ENCODE data around the gene FGF2.

Gene FGF2

DNA sequence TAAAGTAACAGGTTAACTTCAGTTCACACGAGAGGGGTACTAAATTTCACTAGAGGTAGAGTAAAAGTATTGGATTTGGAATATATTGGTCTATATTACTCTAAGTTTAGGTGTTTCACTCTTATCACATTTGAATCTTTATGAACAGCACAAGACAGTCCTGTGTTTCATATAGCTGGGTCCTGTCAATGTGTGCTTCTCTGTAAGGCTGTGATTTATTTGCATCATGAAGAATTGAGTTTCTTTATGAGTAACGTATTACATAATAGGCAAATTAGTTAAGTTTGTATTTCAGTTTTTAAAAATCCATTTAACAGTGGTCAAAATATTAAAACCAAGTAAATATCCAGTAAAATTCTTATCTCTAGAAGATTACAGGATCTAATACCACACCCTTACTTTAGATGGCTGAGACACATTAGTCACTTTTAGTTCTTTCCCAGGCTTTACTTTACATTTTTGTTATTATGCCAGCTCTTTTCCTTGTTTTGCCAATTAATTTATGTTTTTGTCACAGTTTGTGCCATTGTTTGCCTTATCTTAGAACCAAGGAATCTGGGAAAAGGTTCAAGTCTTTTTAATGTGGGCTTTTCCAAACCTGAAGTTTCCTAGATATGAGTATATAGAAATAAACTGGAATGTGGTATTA is 63.6 kb downstream of the FGF2 start:
- peak; percentile 57 for DNase-seq (ENCODE audit: low read depth, low spot score)

DNA sequence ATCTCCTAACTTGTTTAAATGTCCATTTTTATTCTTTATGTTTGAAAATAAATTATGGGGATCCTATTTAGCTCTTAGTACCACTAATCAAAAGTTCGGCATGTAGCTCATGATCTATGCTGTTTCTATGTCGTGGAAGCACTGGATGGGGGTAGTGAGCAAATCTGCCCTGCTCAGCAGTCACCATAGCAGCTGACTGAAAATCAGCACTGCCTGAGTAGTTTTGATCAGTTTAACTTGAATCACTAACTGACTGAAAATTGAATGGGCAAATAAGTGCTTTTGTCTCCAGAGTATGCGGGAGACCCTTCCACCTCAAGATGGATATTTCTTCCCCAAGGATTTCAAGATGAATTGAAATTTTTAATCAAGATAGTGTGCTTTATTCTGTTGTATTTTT is 68.2 kb downstream of the FGF2 start:
- peak; percentile 40 for DNase-seq (ENCODE audit: low read depth, low spot score)

DNA sequence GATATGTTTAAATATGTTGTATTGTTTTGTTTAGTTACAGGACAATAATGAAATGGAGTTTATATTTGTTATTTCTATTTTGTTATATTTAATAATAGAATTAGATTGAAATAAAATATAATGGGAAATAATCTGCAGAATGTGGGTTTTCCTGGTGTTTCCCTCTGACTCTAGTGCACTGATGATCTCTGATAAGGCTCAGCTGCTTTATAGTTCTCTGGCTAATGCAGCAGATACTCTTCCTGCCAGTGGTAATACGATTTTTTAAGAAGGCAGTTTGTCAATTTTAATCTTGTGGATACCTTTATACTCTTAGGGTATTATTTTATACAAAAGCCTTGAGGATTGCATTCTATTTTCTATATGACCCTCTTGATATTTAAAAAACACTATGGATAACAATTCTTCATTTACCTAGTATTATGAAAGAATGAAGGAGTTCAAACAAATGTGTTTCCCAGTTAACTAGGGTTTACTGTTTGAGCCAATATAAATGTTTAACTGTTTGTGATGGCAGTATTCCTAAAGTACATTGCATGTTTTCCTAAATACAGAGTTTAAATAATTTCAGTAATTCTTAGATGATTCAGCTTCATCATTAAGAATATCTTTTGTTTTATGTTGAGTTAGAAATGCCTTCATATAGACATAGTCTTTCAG is 68.8 kb downstream of the FGF2 start:
- DNase-seq (ENCODE audit: low read depth, low spot score): peak; percentile 35

DNA sequence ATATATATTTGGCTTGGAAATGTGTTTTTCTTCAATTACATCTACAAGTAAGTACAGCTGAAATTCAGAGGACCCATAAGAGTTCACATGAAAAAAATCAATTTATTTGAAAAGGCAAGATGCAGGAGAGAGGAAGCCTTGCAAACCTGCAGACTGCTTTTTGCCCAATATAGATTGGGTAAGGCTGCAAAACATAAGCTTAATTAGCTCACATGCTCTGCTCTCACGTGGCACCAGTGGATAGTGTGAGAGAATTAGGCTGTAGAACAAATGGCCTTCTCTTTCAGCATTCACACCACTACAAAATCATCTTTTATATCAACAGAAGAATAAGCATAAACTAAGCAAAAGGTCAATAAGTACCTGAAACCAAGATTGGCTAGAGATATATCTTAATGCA is 69.6 kb downstream of the FGF2 start:
- DNase-seq (ENCODE audit: low read depth, low spot score): no peak

DNA sequence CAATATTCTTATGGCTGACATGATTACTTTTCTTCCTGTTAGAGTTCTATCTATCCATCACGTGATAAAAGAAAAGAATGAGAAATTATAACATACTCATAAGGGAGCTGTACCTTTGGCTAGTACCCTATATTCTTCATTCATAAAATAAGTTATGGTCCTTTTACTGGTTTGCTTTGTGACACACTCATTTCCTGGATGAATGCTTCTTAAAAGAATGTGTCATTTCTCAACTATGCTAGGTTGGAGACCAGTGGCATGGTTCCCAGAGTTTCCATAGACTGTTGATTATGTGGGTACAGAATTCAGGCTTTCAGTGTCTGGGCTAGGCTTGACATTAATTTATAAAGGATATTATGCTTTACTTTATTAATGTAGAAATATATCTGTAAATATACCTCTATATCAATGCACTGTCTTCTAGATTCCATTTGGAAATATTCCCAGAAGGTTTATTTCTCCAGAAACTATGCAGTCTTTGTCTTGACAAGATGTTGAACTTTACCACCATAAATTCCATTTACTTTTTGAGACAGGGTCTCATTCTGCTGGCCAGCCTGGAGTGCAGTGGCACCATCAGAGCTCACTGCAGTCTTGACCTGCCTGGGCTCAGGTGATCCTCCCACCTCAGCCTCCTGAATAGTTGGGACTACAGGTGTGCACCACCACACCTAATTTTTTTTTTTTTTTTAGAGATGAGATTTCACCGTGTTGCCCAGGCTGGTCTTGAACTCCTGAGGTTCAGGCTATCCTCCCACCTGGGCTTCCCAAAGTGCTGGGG is 71.9 kb downstream of the FGF2 start:
- DNase-seq (ENCODE audit: low read depth, low spot score): peak; percentile 95

DNA sequence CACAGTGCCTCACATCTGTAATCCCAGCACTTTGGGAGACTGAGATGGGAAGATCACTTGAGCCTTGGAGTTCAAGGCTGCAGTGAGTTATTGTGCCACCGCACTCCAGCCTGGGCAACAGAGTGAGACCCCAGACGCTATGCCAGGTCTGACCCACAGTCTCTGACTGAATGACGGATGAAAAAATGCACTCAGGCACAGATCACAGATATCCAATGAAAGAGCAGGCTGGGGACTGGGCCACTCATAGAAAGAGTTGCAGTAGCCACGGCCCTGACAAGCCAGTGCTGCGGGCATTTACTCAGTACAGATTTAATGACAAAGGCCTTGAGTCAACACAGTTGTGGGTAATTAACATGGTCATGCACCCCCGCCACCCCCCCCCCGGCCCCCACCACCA is 73.1 kb downstream of the FGF2 start:
- DNase-seq (ENCODE audit: low read depth, low spot score): no peak

DNA sequence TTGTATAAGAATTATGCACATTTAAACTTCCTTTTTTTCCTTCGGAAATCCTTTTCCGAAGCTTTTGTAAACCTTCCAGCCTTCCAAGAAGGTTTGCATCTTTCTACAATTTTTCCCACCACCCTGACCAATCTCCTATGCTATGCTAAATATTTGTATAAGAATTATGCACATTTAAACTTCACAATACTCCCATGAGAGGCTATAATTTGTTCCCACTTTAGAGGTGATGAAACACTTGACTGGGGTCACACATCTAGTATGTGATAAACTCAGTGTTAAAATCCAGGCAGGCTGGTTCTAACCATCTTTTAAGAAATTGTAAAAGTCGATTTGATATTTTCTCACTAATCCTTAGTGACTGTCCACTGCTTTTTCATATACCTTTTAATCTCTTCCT is 73.7 kb downstream of the FGF2 start:
- no peak for DNase-seq (ENCODE audit: low read depth, low spot score)

DNA sequence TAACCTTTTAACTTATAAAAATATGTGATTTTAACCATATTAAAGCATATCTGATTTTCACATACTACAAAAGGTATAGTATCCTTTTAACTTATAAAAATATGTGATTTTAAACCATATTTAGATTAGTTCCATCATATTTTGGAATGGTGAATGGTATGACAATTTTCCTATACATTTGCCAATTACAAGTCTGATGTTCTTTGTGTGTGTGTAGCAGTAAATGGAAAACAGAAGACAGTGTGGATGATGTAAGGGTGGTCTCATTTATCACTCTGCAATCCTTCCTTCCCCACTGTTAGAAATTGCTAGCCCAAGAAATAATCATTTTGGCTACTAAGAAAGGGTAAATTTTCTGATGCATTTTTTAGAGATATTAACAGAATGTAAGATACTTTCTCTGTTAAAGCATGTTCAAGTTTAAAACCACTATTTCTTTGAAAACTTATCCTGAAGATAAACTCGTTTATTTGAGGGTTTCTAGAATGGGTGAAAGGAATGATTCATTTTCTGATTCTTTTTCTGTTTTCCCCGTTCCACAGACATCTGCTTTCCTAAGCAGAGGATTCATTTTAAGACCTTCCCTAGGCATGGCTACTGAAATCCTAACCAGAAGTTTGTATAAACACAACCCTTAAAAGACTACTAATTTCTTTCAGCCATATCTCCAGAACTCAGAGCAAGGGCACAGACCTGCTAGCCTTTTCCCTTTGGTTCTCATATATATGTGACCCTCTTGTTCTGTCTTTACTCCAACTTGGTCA is 74.8 kb downstream of the FGF2 start:
- no peak for DNase-seq (ENCODE audit: low read depth, low spot score)

DNA sequence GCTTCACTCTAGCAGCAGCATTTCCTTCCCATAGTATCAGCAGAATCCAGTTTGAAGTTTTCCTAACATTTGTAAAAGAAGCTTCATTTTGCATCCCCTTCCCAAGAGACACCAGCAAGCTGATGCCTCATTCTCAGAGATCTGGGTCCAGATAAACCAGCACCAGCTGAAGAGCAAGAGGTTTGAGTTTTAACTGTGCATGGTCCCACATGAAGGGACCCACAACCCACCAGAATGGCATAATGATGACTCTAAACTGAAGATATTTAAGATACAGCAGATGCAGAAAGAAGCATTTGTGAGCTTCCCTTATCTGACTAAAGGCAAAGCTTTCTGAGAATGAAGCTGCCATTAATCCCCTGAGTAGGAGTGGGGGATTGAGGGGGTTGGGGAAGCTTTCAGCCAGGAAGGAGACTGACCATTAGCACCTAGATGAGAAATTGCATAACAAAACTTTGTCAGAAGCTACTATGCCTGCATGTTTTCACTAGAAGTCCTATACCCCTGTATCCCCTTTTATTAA is 77.2 kb downstream of the FGF2 start:
- no peak for DNase-seq (ENCODE audit: low read depth, low spot score)

DNA sequence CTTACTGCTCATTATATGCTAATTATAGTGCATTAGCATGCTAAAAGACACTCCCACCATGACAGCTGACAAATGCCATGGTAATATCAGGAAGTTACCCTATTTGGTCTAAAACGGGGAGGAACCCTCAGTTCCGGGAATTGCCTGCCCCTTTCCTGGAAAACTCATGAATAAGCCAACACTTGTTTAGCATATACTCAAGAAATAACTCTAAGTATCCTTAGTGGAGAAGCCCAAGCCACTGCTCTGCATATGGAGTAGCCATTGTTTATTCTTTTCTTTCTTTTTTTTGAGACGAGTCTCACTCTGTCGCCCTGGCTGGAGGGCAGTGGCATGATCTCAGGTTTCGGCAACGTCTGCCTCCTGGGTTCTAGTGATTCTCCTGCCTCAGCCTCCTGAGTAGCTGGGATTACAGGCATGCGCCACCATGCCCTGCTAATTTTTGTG is 80.3 kb downstream of the FGF2 start:
- DNase-seq (ENCODE audit: low read depth, low spot score): no peak

DNA sequence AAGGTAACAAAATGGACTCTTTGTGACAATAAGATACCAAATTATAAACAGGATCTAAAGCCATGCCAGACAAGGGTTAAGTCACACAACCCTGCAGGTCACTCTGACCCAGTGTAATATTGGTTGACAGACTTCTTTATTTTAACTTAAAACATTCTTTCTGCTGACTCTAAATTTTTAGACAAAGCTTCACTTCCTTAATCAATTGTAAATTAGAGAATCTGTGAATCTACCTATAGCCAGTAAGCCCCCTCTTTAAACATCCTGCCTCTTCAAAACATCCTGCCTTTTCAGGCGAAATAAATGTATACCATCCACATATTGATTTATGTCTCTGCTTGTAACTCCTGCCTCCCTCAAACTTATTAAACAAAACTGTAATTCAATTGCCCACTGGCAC is 81.6 kb downstream of the FGF2 start:
- no peak for DNase-seq (ENCODE audit: low read depth, low spot score)

DNA sequence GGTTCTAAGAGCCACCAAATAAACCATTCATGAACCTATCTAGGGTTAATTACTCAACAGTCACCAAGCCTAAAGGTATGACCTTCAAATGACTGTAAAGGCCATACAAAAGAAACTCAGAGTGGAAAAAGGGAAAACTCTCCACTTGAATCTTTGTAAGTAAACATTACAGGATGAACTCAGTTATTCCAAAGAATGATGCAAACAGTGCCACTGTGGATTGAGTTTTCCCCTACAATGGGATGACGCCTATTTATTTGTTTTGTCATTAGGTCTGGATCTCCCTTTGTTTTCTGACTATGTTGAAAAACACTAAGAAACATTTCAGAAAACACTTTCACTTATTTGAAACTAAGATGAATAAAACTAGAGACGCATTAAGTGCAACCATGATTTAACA is 83.1 kb downstream of the FGF2 start:
- DNase-seq (ENCODE audit: low read depth, low spot score): no peak

DNA sequence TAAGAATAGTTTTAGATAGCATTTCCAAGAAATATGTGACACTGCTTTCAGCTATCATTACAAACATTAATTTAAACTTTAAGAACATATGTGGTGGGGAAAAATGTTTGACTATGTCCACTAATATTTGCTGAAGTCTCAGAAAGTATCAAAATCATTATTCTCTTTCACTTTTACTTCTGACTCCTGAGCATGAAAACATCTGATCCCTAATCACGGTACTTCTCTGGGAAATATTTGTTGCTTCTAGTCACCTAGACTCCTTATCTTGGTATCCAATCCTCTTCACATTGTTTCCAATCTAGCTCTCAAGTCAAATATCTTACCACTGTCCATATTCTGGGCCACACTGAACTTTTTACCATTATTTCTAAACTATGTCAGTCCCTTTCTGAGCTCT is 85.0 kb downstream of the FGF2 start:
- no peak for DNase-seq (ENCODE audit: low read depth, low spot score)

DNA sequence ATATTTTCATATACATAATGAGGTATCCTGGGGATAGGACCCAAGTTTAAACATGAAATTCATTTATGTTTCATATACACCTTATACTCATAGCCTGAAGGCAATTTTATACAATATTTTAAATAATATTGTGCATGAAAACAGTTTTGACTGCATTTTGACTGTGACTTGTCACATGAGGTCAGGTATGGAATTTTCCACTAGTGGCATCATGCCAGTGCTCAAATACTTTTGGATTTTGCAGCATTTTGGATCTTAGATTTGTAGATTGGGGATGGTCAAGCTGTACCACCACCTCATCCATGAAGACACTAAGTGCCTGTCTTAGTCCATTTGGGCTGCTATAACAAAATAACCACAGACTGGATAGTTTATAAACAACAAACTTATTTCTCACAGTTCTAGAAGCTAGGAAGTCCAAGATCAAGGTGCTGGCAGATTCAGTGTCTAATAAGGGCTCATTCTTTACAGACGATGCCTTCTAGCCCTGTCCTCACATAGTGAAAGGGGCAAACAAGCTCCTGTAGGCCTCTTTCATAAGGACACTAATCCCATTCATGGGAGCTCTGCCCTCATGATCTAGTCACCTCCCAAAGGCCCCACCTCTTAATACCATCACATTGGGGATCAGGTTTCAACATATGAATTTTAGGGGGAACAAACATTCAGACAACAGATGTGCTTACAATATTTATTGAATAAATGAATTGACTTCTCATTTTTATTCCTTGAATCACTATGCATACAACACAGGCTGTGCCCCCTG is 86.4 kb downstream of the FGF2 start:
- no peak for DNase-seq (ENCODE audit: low read depth, low spot score)

DNA sequence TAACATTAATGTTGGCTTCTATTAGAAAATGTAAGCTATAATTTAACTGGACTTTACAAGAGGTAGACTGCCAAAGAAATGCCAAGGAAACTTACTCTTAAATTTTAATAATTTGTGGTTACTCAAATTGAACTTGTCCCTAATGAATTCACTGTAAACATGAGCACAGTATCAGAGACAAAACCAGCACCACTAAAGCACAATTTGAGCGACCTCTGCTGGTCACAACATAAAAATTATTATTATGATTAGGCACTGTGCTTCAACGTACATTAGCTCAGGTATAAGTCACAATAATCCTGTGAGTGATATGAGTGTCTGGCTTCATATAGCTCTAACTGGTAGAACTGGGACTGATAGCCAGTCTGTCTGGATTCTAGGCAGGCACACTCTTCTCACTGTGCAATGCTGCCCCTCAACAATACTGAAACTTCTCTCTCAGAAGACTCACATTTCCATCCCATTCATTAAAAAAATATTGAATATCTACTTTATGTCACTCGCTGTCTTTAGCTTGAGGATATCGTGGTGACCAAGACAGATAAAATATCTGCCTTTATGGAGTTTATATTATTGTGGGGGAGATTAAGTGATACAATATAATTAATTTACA is 87.8 kb downstream of the FGF2 start:
- peak; percentile 66 for DNase-seq (ENCODE audit: low read depth, low spot score)

DNA sequence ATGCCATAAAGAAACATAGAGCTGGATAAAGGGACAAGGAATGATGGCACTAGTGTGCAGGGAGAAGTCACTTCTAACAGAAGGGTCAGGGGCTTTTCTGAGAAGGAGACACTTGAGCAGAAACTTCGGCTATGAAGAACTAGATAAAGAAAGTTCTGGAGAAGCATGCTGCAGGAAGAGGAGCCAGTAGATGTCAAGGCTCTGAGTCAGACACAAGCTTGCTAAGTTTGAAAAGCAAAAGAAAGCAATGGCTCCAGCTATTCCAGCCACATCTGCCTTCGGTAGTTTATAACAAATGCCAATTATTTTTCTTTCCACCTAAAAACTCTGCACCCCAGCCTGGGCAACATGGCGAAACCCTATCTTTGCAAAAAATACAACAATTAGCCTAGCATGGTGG is 88.3 kb downstream of the FGF2 start:
- DNase-seq (ENCODE audit: low read depth, low spot score): peak; percentile 53

DNA sequence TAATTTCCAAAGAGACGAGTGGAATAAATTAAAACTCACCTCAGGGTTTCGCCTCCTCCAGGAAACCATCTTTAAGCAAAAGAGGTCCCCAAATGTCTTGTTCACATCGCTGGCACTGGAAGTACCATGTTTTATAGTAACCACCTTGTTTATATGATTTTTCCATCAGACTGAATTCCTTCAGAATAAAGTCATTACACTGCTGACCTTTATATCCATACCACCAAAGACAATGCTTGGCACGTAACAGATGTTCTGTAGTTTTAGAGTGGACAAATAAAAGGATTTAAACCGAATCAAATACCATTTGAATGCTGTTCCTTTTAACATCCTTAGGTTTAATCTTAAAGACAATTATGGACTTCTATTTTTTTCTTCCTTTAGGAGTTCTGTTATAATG is 91.1 kb downstream of the FGF2 start:
- DNase-seq (ENCODE audit: low read depth, low spot score): no peak

DNA sequence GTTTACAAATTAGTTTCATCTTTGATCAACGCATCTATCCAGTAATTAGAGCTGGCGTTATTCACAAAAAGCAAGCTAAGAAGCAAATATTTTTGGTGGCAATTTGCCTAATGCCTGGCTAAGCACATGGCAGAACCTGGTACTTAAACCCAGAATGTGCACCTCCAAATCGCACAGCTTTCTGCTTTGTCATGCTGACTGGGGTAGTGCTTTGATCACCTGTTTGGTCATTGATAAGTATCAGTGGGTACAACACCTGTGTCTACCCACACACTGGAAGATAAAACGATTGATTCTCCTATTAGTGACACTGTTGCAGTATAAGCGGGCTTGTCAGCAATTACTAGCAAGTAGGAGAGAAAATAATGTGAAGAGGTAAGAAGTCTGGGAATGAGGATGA is 93.8 kb downstream of the FGF2 start:
- DNase-seq (ENCODE audit: low read depth, low spot score): no peak

DNA sequence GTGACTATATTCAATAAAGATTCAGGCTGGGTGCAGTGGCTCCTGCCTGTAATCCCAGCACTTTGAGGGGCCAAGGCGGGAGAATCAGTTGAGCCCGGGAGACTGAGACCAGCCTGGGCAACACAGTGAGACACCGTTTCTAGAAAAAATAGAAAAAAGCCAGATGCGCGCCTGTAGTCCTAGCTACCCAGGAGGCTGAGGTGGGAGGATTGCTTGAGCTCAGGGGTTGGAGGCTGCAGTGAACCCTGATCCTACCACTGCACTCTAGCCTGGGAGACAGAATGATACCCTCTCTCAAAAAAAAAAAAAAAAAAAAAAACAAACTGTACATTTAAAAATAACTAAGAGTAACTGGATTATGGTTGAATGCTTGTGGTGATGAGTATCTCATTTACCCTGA is 94.7 kb downstream of the FGF2 start:
- DNase-seq (ENCODE audit: low read depth, low spot score): no peak

DNA sequence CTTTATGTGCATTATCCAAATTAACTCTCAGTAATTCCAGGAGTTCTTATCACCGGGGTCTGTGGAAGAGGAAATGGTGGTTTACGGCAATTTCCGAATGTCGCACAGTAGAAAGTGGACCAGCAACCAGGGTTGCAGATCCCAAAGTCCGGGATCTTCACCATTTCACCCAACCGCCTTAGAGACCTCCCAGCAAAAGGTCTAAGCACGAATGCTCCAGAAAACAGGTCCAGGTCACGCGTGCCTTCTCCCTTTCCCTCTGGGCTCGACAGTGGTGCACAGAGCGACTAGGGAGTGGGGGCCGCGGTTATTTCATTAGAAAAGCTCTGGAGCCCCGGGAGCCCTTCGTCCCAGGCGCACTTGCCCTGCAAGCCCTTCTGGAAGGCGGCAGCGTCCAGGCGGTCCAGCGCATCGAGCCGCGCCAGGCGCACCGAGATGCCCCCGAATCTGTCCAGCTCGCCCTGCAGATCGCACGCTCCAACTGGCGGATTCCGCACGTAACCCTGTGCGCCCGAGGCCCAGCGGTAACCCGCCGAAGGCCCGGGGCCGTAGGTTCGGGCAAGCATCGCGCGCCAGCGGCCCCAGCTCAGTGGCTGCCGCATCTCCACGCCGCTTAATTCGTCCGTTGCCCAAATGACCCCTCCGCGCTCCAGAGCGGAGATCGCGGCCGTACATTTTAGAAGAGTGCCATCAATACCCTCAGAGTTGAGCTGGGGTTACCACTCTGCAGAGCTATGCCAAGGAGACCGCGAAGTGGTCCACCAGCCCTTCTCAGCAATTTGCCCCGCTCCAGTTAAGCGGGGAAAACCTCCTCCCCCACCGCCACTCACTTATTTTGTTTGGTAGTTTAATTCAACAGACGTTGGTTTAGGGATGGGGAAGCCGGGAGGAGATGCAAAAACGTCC is 95.6 kb downstream of the FGF2 start, which contains the start of gene NUDT6:
Gene NUDT6, minus strand, starts transcription at position 627 of the 906 bp plus-strand sequence. Its CDS starts 25 bp downstream, at position 602.
- peak; percentile 81 for DNase-seq (ENCODE audit: low read depth, low spot score)

Measured in astrocyte of the hippocampus (primary cell).